ENCODE data around the gene MLLT6. TPM values are rescaled to one million over a fixed set of nuclear protein-coding genes. Genes with fewer than 3 reads are reported as not detected.

MLLT6 gene
- total and polyA plus RNA-seq, 2 of the 13 experiments (the other 11 are each of a cell fraction or from before 2014, with no cell fraction given), result 50.7 to 69.5 TPM

DNA sequence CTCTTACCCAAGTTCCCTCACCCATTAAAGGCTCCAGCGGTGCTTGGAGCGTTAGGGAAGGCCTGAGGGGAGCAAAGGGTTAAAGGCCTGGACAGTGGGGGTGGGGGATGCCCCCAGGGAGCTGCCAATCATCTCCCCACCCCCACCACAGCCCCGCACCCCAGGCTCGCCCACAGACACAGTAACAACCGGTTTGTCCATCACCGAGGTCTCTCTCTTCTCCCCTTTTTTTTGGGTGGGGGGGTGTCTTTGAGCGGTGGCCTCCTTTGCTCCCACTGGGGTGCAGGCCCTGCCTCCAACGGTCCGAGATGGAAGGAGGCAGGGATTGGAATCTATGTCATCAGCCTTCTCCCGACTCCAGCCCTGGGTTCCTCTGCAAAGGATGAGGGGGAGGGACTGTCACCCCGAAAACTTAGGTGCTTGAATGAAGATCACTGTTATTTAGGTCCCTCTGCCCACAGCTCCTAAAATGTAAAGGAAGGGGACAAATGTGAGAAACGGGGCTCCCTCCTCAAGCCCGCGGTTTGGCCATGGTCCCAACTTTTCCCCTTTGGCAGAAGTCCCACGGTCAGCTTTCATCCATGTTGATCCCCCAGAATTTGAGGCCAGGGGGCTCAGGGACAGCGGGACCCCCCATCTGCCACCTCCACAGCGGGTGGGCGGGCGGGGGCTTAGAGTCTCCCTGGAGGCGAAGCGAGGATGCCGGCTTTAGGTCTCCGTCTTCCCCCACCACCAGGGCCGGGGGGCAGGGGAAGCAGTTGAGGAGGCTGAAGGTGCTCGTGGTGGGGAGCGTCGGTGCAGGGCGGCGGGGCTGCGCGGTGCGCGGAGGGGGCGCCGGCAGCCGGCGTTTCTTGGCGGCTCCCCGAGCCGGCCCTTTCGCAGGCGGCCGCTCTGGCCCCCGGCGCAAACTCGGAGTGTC, 32.0 kb upstream of the MLLT6 start (continued):
- TF ChIP-seq EP300 (IDR thresholded peaks at IDR 0.05; ENCODE audit: low read depth in 2 of 2, low read length in 2 of 2) (no peak), EP300 (CRISPR knock-in tag; IDR thresholded peaks at IDR 0.05; ENCODE audit: borderline replicate concordance) (no peak), TMF1 (CRISPR knock-in tag; IDR thresholded peaks at IDR 0.05; ENCODE audit: low read depth) (no peak)
- TF ChIP-seq, protein P1, sequence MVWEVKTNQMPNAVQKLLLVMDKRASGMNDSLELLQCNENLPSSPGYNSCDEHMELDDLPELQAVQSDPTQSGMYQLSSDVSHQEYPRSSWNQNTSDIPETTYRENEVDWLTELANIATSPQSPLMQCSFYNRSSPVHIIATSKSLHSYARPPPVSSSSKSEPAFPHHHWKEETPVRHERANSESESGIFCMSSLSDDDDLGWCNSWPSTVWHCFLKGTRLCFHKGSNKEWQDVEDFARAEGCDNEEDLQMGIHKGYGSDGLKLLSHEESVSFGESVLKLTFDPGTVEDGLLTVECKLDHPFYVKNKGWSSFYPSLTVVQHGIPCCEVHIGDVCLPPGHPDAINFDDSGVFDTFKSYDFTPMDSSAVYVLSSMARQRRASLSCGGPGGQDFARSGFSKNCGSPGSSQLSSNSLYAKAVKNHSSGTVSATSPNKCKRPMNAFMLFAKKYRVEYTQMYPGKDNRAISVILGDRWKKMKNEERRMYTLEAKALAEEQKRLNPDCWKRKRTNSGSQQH (CRISPR knock-in tag; IDR thresholded peaks at IDR 0.05; ENCODE audit: low read depth), result 0 out of 2 replicates have a peak, but pooled peaks have one; percentile 28

- H3K79me2 ChIP-seq (ENCODE audit: insufficient read depth, low read length), result peaks cover 14% of the 10 kb centered on the region
- FAIRE-seq (no peak), DNase-seq (ENCODE audit: low spot score) (no peak), ATAC-seq (peak; percentile 1; the same call in 2 of the 3 replicates)
- no peak overlapping the region for H2AFZ ChIP-seq (ENCODE audit: low read length)
- peak overlapping the region; percentile 99 for H3K4me2 ChIP-seq (ENCODE audit: low read depth, low read length)
- 0% methylated on average over 2 of the region's 41 CpGs for WGBS (ENCODE audit: low lambda C conversion rate)
- H4K20me1 ChIP-seq (ENCODE audit: insufficient read depth, low read length), result peaks cover 7% of the 10 kb centered on the region
- peak overlapping the region; percentile 60 for H3K27ac ChIP-seq (ENCODE audit: extremely low read length, insufficient read depth, low read length)
- H3K9ac ChIP-seq (ENCODE audit: insufficient read depth, low read depth, low read length), result peak overlapping the region; percentile 83
- no TSS peak for BruUV-seq (replicated peaks)
- H3K4me1 ChIP-seq (ENCODE audit: insufficient read depth, low read length), result peaks cover 77% of the 10 kb centered on the region
- intact Hi-C loops (cut with micrococcal nuclease; ENCODE audit: unreplicated experiment) (no loop called here), in situ Hi-C loops (cut with HindIII; ENCODE audit: extremely low pct_ligation_motif_present, low pct_unique_long_range_greater_than_20kb) (no loop called here)
- H3K9me3 ChIP-seq (ENCODE audit: low read length), result no peaks in the 10 kb centered on the region
- ChIA-PET POLR2A (interaction anchor here (0.7 to 5.2 kb wide), 6 partner anchors 30 to 115 kb away, joined by 3 to 88 read pairs (median 4); partner anchors contain the start of gene MLLT6), CTCF (ENCODE audit: low intra/inter-chr PET ratio, low total read pairs) (no interaction called here)
- H3K27me3 ChIP-seq (ENCODE audit: control insufficient read depth in 1 of 2, insufficient read depth in 2 of 2, low read length in 2 of 2), result peaks cover 7 to 19% of the 10 kb centered on the region in 2 experiments; a peak in 4 of 5 replicates
- H3K36me3 ChIP-seq (replicated peaks in 1 of 2; ENCODE audit: control insufficient read depth in 1 of 2, insufficient read depth in 2 of 2, low read length in 2 of 2), result no peaks in the 10 kb centered on the region
- peak overlapping the region; percentile 75 to 94 (median 89) for H3K4me3 ChIP-seq (replicated peaks in 1 of 3; ENCODE audit: insufficient read depth in 1 of 3, low read depth in 2 of 3, low read length in 3 of 3)
- no peak for TF ChIP-seq TAF15 (IDR thresholded peaks at IDR 0.05; ENCODE audit: low read depth, low read length, poor library complexity, severe bottlenecking)
- no peak for TF ChIP-seq ZNF747 (CRISPR knock-in tag; IDR thresholded peaks at IDR 0.05; ENCODE audit: borderline replicate concordance)
- no peak for TF ChIP-seq CCAR2 (optimal IDR thresholded peaks at IDR 0.05; ENCODE audit: low read depth, low read length)
- no peak for TF ChIP-seq ZNF788 (CRISPR knock-in tag; IDR thresholded peaks at IDR 0.05; ENCODE audit: borderline replicate concordance)
- TF ChIP-seq GMEB2 (CRISPR knock-in tag; IDR thresholded peaks at IDR 0.05; ENCODE audit: low read depth), result no peak
- TF ChIP-seq RFX3 (CRISPR knock-in tag; IDR thresholded peaks at IDR 0.05), result no peak
- TF ChIP-seq ATF6 (CRISPR knock-in tag; conservative IDR thresholded peaks at IDR 0.05), result no peak
- TF ChIP-seq ZNF784 (CRISPR knock-in tag; IDR thresholded peaks at IDR 0.05; ENCODE audit: borderline replicate concordance), result peak; percentile 85; the same call in 1 of the 2 replicates
- no peak for TF ChIP-seq ZNF879 (CRISPR knock-in tag; IDR thresholded peaks at IDR 0.05)
- TF ChIP-seq GTF3A (CRISPR knock-in tag; conservative IDR thresholded peaks at IDR 0.05), result no peak
- no peak for TF ChIP-seq GABPA (IDR thresholded peaks at IDR 0.05; ENCODE audit: low read depth, low read length)
- TF ChIP-seq GABPA (CRISPR knock-in tag; IDR thresholded peaks at IDR 0.05; ENCODE audit: low read depth), result no peak
- TF ChIP-seq HOXA9 (CRISPR knock-in tag; IDR thresholded peaks at IDR 0.05; ENCODE audit: borderline replicate concordance), result 0 out of 2 replicates have a peak, but pooled peaks have one; percentile 23
Observed at GRCh38 chr17:38673707-38674013, 31.4 kb upstream of the MLLT6 start.

Data from HepG2 (cell line).